Keratinocyte (primary cell): ENCODE results near the gene AHNAK2. TPM values are rescaled to one million over a fixed set of nuclear protein-coding genes. Genes with fewer than 3 reads are reported as not detected.
"Not testable (repeated sequence)": the region's sequence is repeated elsewhere in the genome, so short reads cannot be mapped to it uniquely, and the experiment has no call there.

Experiments used
- DNase-seq: peaks from one replicate; pipeline ENCODE4 v3.0.0-alpha.2; 2011; ENCODE audit warnings: low read depth, missing footprints, low spot score
- FAIRE-seq: peaks from 2 replicates; lab custom pipeline; 2011; peaks lifted over from hg19 to GRCh38; lab: Jason Lieb, UNC
- H2AFZ ChIP-seq: 2 replicates; pipeline ENCODE4 v1.6.0; 2012; ENCODE audit warnings: low read length, control low read depth, inconsistent platforms; ENCODE audit not compliant: control insufficient read depth
- H3K27ac ChIP-seq: 2 replicates; pipeline ENCODE4 v1.5.1; 2011; ENCODE audit warnings: low read length; ENCODE audit not compliant: control insufficient read depth, insufficient read depth
- H3K27me3 ChIP-seq: 3 replicates; pipeline ENCODE4 v1.6.0; 2011; ENCODE audit warnings: low read length; ENCODE audit not compliant: control insufficient read depth, insufficient read depth; ENCODE audit errors: extremely low read depth
- H3K36me3 ChIP-seq, 2 experiments: 2 replicates in 1 of 2; 3 replicates in 1 of 2; pipeline ENCODE4 v1.5.1; 2011; ENCODE audit warnings: low read length in 2 of 2, mild to moderate bottlenecking in 1 of 2; ENCODE audit not compliant: control insufficient read depth in 2 of 2, insufficient read depth in 2 of 2; ENCODE audit errors: extremely low read depth in 1 of 2
- H3K4me1 ChIP-seq: 3 replicates; pipeline ENCODE4 v1.5.1; 2011; ENCODE audit warnings: low read length; ENCODE audit not compliant: control insufficient read depth, insufficient read depth; ENCODE audit errors: extremely low read depth
- H3K4me2 ChIP-seq: 3 replicates; pipeline ENCODE4 v1.6.0; 2011; ENCODE audit warnings: low read depth, low read length; ENCODE audit not compliant: control insufficient read depth, insufficient read depth; ENCODE audit errors: extremely low read depth
- H3K4me3 ChIP-seq, 3 experiments: fragments of 200-600 bp in 1 of 3; sonication (generic) in 1 of 3; 2 replicates in 2 of 3; 3 replicates in 1 of 3; pipeline ENCODE4 v1.5.1; 2011 to 2016; ENCODE audit warnings: low read length in 3 of 3, mild to moderate bottlenecking in 3 of 3, control low read depth in 2 of 3, inconsistent platforms in 1 of 3, low read depth in 1 of 3, mixed read lengths in 1 of 3, mixed run types in 1 of 3, moderate library complexity in 1 of 3; ENCODE audit not compliant: control insufficient read depth in 2 of 3, insufficient read depth in 2 of 3; ENCODE audit errors: extremely low read depth in 1 of 3
- H3K79me2 ChIP-seq: 2 replicates; pipeline ENCODE4 v1.6.0; 2012; ENCODE audit warnings: low read length; ENCODE audit not compliant: control insufficient read depth, insufficient read depth
- H3K9ac ChIP-seq: 3 replicates; pipeline ENCODE4 v1.6.0; 2011; ENCODE audit warnings: low read length; ENCODE audit not compliant: control insufficient read depth, insufficient read depth; ENCODE audit errors: extremely low read depth
- H3K9me1 ChIP-seq: 3 replicates; pipeline ENCODE4 v1.6.0; 2011; ENCODE audit warnings: low read length; ENCODE audit not compliant: control insufficient read depth, insufficient read depth; ENCODE audit errors: extremely low read depth
- H3K9me3 ChIP-seq: 2 replicates; pipeline ENCODE4 v1.5.1; 2012; ENCODE audit warnings: low read depth, low read length; ENCODE audit not compliant: control insufficient read depth
- H4K20me1 ChIP-seq: 3 replicates; pipeline ENCODE4 v1.6.0; 2011; ENCODE audit warnings: low read length; ENCODE audit not compliant: control insufficient read depth, insufficient read depth; ENCODE audit errors: extremely low read depth
- dilution Hi-C: fragments of 300-500 bp; cut with MboI; formaldehyde crosslinking; loops from one replicate; pipeline ENCODE4 v1.7.0; 2020; ENCODE audit warnings: low sequenced_read_pairs; ENCODE audit not compliant: extremely low pct_ligation_motif_present
- polyA plus RNA-seq, 5 experiments: library from polyadenylated mRNA; depleted of rRNA in 3 of 5; stranded (reverse) in 3 of 5; stranded (forward) in 1 of 5; unstranded in 1 of 5; fragments of >200 nt; gene quantifications; 1 replicate in 1 of 5; 2 replicates in 3 of 5; 3 replicates in 1 of 5; pipeline versions ENCODE4 v1.2.1 to v1.2.3, GENCODE V29; 2011 to 2012; ENCODE audit warnings: missing spikeins in 2 of 5, low read depth in 1 of 5, low replicate concordance in 1 of 5

Gene AHNAK2
- polyA plus RNA-seq, 1 donor (not counting 4 experiments of a cell fraction or from before 2014, with no cell fraction given) = 164 TPM

DNA sequence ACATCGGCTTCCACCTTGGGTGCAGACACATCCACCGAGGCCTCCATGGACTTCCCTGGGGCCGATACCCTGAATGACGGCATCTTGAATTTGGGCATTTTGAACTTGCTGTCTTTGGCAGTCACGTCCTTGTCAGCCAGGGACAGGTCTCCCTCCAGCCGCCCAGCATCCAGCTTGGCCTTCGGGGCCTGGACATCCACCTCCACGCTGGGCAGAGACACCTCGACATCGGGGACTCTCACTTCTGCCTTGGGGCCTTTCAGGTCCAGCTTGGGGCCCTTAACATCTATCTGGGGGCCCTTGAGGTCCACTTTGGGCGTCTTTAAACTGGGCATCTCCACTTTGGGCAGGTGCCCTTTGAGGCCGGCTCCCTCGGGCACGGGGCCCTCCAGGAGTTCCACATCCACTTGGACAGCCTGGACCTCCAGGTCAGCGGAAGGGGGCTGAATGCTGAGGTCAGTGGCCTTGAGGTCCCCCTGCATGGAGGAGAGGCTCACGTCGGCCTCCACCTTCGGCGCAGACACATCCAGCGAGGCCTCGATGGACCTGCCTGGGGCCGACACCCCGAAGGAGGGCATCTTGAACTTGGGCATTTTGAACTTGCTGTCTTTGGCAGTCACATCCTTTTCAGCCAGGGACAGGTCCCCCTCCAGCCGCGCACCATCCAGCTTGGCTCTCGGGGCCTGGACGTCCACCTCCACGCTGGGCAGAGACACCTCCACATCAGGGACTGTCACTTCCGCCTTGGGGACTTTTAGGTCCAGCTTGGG, 33.6 kb downstream of the AHNAK2 start:
- H3K9ac ChIP-seq, dilution Hi-C loops, H3K4me2 ChIP-seq, H2AFZ ChIP-seq, DNase-seq, H3K27ac ChIP-seq, H3K4me3 ChIP-seq, H3K9me1 ChIP-seq, H4K20me1 ChIP-seq, H3K4me1 ChIP-seq, H3K9me3 ChIP-seq, FAIRE-seq, H3K27me3 ChIP-seq, H3K79me2 ChIP-seq: not testable (repeated sequence)
- H3K36me3 ChIP-seq = peaks cover 20 to 35% of the 10 kb centered on the region in 2 experiments

DNA sequence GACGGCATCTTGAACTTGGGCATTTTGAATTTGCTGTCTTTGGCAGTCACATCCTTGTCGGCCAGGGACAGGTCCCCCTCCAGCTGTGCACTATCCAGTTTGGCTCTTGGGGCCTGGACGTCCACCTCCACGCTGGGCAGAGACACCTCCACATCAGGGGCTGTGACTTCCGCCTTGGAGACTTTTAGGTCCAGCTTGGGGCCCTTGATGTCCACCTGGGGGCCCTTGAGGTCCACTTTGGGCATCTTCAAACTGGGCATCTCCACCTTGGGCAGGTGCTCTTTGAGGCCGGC, 34.2 kb downstream of the AHNAK2 start:
- H3K9ac ChIP-seq, H3K4me3 ChIP-seq, FAIRE-seq, H3K4me1 ChIP-seq, H3K9me3 ChIP-seq, H3K4me2 ChIP-seq, H3K9me1 ChIP-seq, dilution Hi-C loops, H3K79me2 ChIP-seq, DNase-seq, H3K27me3 ChIP-seq, H3K27ac ChIP-seq, H4K20me1 ChIP-seq, H2AFZ ChIP-seq: not testable (repeated sequence)
- H3K36me3 ChIP-seq = peaks cover 27 to 42% of the 10 kb centered on the region in 2 experiments

DNA sequence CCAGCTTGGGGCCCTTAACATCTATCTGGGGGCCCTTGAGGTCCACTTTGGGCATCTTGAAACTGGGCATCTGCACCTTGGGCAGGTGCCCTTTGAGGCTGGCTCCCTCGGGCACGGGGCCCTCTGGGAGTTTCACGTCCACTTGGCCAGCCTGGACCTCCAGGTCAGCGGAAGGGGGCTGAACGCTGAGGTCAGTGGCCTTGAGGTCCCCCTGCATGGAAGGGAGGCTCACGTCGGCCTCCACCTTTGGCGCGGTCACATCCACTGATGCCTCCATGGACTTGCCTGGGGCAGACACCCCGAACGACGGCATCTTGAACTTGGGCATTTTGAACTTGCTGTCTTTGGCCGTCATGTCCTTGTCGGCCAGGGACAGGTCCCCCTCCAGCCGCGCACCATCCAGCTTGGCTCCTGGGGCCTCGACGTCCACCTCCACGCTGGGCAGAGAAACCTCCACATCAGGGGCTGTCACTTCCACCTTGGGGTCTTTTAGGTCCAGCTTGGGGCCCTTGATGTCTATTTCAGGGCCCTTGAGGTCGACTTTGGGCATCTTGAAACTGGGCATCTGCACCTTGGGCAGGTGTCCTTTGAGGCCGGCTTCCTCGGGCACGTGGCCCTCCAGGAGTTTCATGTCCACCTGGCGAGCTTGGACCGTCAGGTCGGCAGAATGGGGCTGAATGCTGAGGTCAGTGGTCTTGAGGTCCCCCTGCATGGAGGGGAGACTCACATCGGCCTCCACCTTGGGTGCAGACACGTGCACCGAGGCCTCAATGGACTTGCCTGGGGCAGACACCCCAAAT, 34.8 kb downstream of the AHNAK2 start:
- H3K4me3 ChIP-seq, H3K9ac ChIP-seq, H3K4me1 ChIP-seq, H3K27ac ChIP-seq, dilution Hi-C loops, H3K9me3 ChIP-seq, H3K27me3 ChIP-seq, DNase-seq, H3K4me2 ChIP-seq, H3K79me2 ChIP-seq, H2AFZ ChIP-seq, FAIRE-seq, H3K9me1 ChIP-seq, H4K20me1 ChIP-seq: not testable (repeated sequence)
- peaks cover 27 to 43% of the 10 kb centered on the region in 2 experiments for H3K36me3 ChIP-seq
